ENCODE results near the gene LRRC75A.

GRCh38 chr17:16517477-16517876 is 25.5 kb upstream of the LRRC75A start:
- TF ChIP-seq, protein P1, sequence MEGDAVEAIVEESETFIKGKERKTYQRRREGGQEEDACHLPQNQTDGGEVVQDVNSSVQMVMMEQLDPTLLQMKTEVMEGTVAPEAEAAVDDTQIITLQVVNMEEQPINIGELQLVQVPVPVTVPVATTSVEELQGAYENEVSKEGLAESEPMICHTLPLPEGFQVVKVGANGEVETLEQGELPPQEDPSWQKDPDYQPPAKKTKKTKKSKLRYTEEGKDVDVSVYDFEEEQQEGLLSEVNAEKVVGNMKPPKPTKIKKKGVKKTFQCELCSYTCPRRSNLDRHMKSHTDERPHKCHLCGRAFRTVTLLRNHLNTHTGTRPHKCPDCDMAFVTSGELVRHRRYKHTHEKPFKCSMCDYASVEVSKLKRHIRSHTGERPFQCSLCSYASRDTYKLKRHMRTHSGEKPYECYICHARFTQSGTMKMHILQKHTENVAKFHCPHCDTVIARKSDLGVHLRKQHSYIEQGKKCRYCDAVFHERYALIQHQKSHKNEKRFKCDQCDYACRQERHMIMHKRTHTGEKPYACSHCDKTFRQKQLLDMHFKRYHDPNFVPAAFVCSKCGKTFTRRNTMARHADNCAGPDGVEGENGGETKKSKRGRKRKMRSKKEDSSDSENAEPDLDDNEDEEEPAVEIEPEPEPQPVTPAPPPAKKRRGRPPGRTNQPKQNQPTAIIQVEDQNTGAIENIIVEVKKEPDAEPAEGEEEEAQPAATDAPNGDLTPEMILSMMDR (IDR thresholded peaks at IDR 0.05): no peak
- TF ChIP-seq EZH2 (IDR thresholded peaks at IDR 0.05; ENCODE audit: borderline replicate concordance, insufficient read depth, low read depth, low read length, poor library complexity, severe bottlenecking): no peak

Data from B cell (primary cell).